GM12878 (cell line): ENCODE measurements around the gene ASB14. TPM values are rescaled to one million over a fixed set of nuclear protein-coding genes. Genes with fewer than 3 reads are reported as not detected.

ENCODE experiments used
- BACH1 ChIP-seq: fragments of 450-650 bp; IDR thresholded peaks from 2 replicates; pipeline ENCODE4 v1.6.1; 2017; ENCODE audit warnings: mild to moderate bottlenecking, borderline replicate concordance
- CREB1 ChIP-seq: IDR thresholded peaks from 2 replicates; pipeline ENCODE4 v1.6.1; 2012; ENCODE audit warnings: low read depth, mild to moderate bottlenecking, inconsistent platforms
- DPF2 ChIP-seq: fragments of 450-650 bp; IDR thresholded peaks from 2 replicates; pipeline ENCODE4 v1.6.1; 2017; ENCODE audit warnings: mild to moderate bottlenecking
- E2F8 ChIP-seq: fragments of 450-650 bp; IDR thresholded peaks from 2 replicates; pipeline ENCODE4 v1.6.1; 2018; ENCODE audit warnings: mild to moderate bottlenecking, low read depth, moderate library complexity; ENCODE audit not compliant: partially characterized antibody
- E4F1 ChIP-seq: fragments of 450-650 bp; IDR thresholded peaks from 2 replicates; pipeline ENCODE4 v1.6.1; 2018; ENCODE audit warnings: borderline replicate concordance, mild to moderate bottlenecking; ENCODE audit not compliant: partially characterized antibody
- ELK1 ChIP-seq: IDR thresholded peaks from 2 replicates; pipeline ENCODE4 v1.6.1; 2012; ENCODE audit warnings: low read depth, low read length, improper control_type of control experiment
- MEF2A ChIP-seq: IDR thresholded peaks from 2 replicates; pipeline ENCODE4 v1.6.1; 2011; ENCODE audit warnings: low read depth, mild to moderate bottlenecking, low read length, moderate library complexity; ENCODE audit not compliant: insufficient read depth
- MYC ChIP-seq: IDR thresholded peaks from 2 replicates; pipeline ENCODE4 v1.6.1; 2011; ENCODE audit warnings: mild to moderate bottlenecking, low read length, moderate library complexity, inconsistent platforms; ENCODE audit not compliant: insufficient read depth, insufficient replicate concordance, insufficient read length, severe bottlenecking
- PAX5 ChIP-seq: IDR thresholded peaks from 2 replicates; pipeline ENCODE4 v1.6.1; 2011; ENCODE audit warnings: low read depth, low read length, borderline replicate concordance
- POU2F2 ChIP-seq: IDR thresholded peaks from 3 replicates; pipeline ENCODE4 v1.6.1; 2011; ENCODE audit warnings: low read depth, mild to moderate bottlenecking, low read length, borderline replicate concordance
- REST ChIP-seq: IDR thresholded peaks from 2 replicates; pipeline ENCODE4 v1.6.1; 2012; ENCODE audit warnings: mild to moderate bottlenecking, low read depth, low read length
- SMAD1 ChIP-seq: fragments of 450-650 bp; IDR thresholded peaks from 2 replicates; pipeline ENCODE4 v1.6.1; 2018; ENCODE audit warnings: mild to moderate bottlenecking, low read depth; ENCODE audit not compliant: partially characterized antibody
- SMC3 ChIP-seq: IDR thresholded peaks from 2 replicates; pipeline ENCODE4 v1.6.1; 2011; ENCODE audit warnings: low read length, improper control_type of control experiment, borderline replicate concordance
- SREBF1 ChIP-seq: IDR thresholded peaks from 2 replicates; pipeline ENCODE4 v1.6.1; 2012; ENCODE audit warnings: mild to moderate bottlenecking, low read length
- SREBF2 ChIP-seq: IDR thresholded peaks from 2 replicates; pipeline ENCODE4 v1.6.1; 2012; ENCODE audit warnings: mild to moderate bottlenecking, low read length
- SRF ChIP-seq, 2 experiments: IDR thresholded peaks; 2 replicates each; pipeline ENCODE4 v1.6.1; 2011; ENCODE audit warnings: low read depth in 2 of 2, low read length in 2 of 2, mild to moderate bottlenecking in 1 of 2, moderate library complexity in 1 of 2
- TARDBP ChIP-seq: IDR thresholded peaks from 2 replicates; pipeline ENCODE4 v1.6.1; 2016; ENCODE audit warnings: borderline replicate concordance
- TBL1XR1 ChIP-seq: IDR thresholded peaks from 2 replicates; pipeline ENCODE4 v1.6.1; 2012; ENCODE audit warnings: low read depth, low read length, improper control_type of control experiment
- YY1 ChIP-seq: IDR thresholded peaks from 2 replicates; pipeline ENCODE4 v1.6.1; 2011; ENCODE audit warnings: low read depth, mild to moderate bottlenecking, low read length
- ZNF274 ChIP-seq: IDR thresholded peaks from one replicate; pipeline ENCODE4 v1.8.0; 2011; ENCODE audit not compliant: insufficient read length, insufficient read depth
- polyA plus RNA-seq, 11 experiments: library from polyadenylated mRNA; depleted of rRNA in 4 of 11; unstranded in 6 of 11; stranded (reverse) in 5 of 11; fragments of >200 nt; fragmentation: Nextera tagmentation in 4 of 11; fragmentation: Illumina TruSeq in 1 of 11; extraction: Ambion mirVana in 4 of 11; extraction: Trizol in 1 of 11; gene quantifications; 1 replicate in 1 of 11; 2 replicates in 10 of 11; pipeline versions ENCODE4 v1.2.1 to v1.2.3, GENCODE V29; 2011 to 2016; ENCODE audit warnings: inconsistent platforms in 2 of 11, missing spikeins in 2 of 11, low read depth in 1 of 11
- total RNA-seq, 4 experiments: library from RNA; depleted of rRNA in 3 of 4; stranded (reverse); fragments of >200 nt in 3 of 4; fragmentation: Illumina TruSeq in 1 of 4; extraction: Trizol in 1 of 4; gene quantifications; 2 replicates each; pipeline versions ENCODE4 v1.2.1 to v1.2.3, GENCODE V29; 2013 to 2021

ASB14 gene
- total and polyA plus RNA-seq, 10 of the 15 experiments (the other 5 are each of a cell fraction or from before 2014, with no cell fraction given): 0.18 to 0.63 (median 0.21) TPM; not detected in 6

GRCh38 chr3:57227204-57227929 lies 65.1 kb downstream of the ASB14 start, which contains the start of gene APPL1 (continued):
- no peak for TF ChIP-seq SMAD1
- peak; percentile 38 for TF ChIP-seq YY1
- TF ChIP-seq PAX5: no peak
- TF ChIP-seq BACH1: peak; percentile 69; the same call in 1 of the 2 replicates
- no peak for TF ChIP-seq MYC
- peak; percentile 27; the same call in 1 of the 2 replicates for TF ChIP-seq ELK1
- 0 out of 4 replicates have a peak, but pooled peaks of 1 of the 2 experiments have one; percentile 16 for TF ChIP-seq SRF (IDR thresholded peaks at IDR 0.05; ENCODE audit: low read depth in 2 of 2, low read length in 2 of 2)
- TF ChIP-seq SREBF2: no peak
- no peak for TF ChIP-seq E2F8
- no peak for TF ChIP-seq E4F1
- TF ChIP-seq TBL1XR1: peak; percentile 63; the same call in 1 of the 2 replicates
- TF ChIP-seq TARDBP: no peak
- no peak; the same call in 1 of the 2 replicates for TF ChIP-seq CREB1
- no peak for TF ChIP-seq SREBF1
- no peak for TF ChIP-seq REST
- TF ChIP-seq DPF2: peak; percentile 98
- TF ChIP-seq ZNF274: no peak
- no peak for TF ChIP-seq MEF2A
- peak; percentile 47; the same call in 1 of the 3 replicates for TF ChIP-seq POU2F2
- no peak for TF ChIP-seq SMC3
